Keratinocyte (primary cell): Measurements from ENCODE around the gene GXYLT1. TPM values are rescaled to one million over a fixed set of nuclear protein-coding genes. Genes with fewer than 3 reads are reported as not detected.

Source experiments
- DNase-seq: peaks from one replicate; pipeline ENCODE4 v3.0.0-alpha.2; 2011; ENCODE audit warnings: low read depth, missing footprints, low spot score
- FAIRE-seq: peaks from 2 replicates; lab custom pipeline; 2011; peaks lifted over from hg19 to GRCh38; lab: Jason Lieb, UNC
- H2AFZ ChIP-seq: 2 replicates; pipeline ENCODE4 v1.6.0; 2012; ENCODE audit warnings: low read length, control low read depth, inconsistent platforms; ENCODE audit not compliant: control insufficient read depth
- H3K27ac ChIP-seq: 2 replicates; pipeline ENCODE4 v1.5.1; 2011; ENCODE audit warnings: low read length; ENCODE audit not compliant: control insufficient read depth, insufficient read depth
- H3K27me3 ChIP-seq: 3 replicates; pipeline ENCODE4 v1.6.0; 2011; ENCODE audit warnings: low read length; ENCODE audit not compliant: control insufficient read depth, insufficient read depth; ENCODE audit errors: extremely low read depth
- H3K36me3 ChIP-seq, 2 experiments: 2 replicates in 1 of 2; 3 replicates in 1 of 2; pipeline ENCODE4 v1.5.1; 2011; ENCODE audit warnings: low read length in 2 of 2, mild to moderate bottlenecking in 1 of 2; ENCODE audit not compliant: control insufficient read depth in 2 of 2, insufficient read depth in 2 of 2; ENCODE audit errors: extremely low read depth in 1 of 2
- H3K4me1 ChIP-seq: 3 replicates; pipeline ENCODE4 v1.5.1; 2011; ENCODE audit warnings: low read length; ENCODE audit not compliant: control insufficient read depth, insufficient read depth; ENCODE audit errors: extremely low read depth
- H3K4me2 ChIP-seq: 3 replicates; pipeline ENCODE4 v1.6.0; 2011; ENCODE audit warnings: low read depth, low read length; ENCODE audit not compliant: control insufficient read depth, insufficient read depth; ENCODE audit errors: extremely low read depth
- H3K4me3 ChIP-seq, 3 experiments: fragments of 200-600 bp in 1 of 3; sonication (generic) in 1 of 3; 2 replicates in 2 of 3; 3 replicates in 1 of 3; pipeline ENCODE4 v1.5.1; 2011 to 2016; ENCODE audit warnings: low read length in 3 of 3, mild to moderate bottlenecking in 3 of 3, control low read depth in 2 of 3, inconsistent platforms in 1 of 3, low read depth in 1 of 3, mixed read lengths in 1 of 3, mixed run types in 1 of 3, moderate library complexity in 1 of 3; ENCODE audit not compliant: control insufficient read depth in 2 of 3, insufficient read depth in 2 of 3; ENCODE audit errors: extremely low read depth in 1 of 3
- H3K79me2 ChIP-seq: 2 replicates; pipeline ENCODE4 v1.6.0; 2012; ENCODE audit warnings: low read length; ENCODE audit not compliant: control insufficient read depth, insufficient read depth
- H3K9ac ChIP-seq: 3 replicates; pipeline ENCODE4 v1.6.0; 2011; ENCODE audit warnings: low read length; ENCODE audit not compliant: control insufficient read depth, insufficient read depth; ENCODE audit errors: extremely low read depth
- H3K9me1 ChIP-seq: 3 replicates; pipeline ENCODE4 v1.6.0; 2011; ENCODE audit warnings: low read length; ENCODE audit not compliant: control insufficient read depth, insufficient read depth; ENCODE audit errors: extremely low read depth
- H3K9me3 ChIP-seq: 2 replicates; pipeline ENCODE4 v1.5.1; 2012; ENCODE audit warnings: low read depth, low read length; ENCODE audit not compliant: control insufficient read depth
- H4K20me1 ChIP-seq: 3 replicates; pipeline ENCODE4 v1.6.0; 2011; ENCODE audit warnings: low read length; ENCODE audit not compliant: control insufficient read depth, insufficient read depth; ENCODE audit errors: extremely low read depth
- EZH2 ChIP-seq: IDR thresholded peaks from one replicate; pipeline ENCODE4 v1.6.1; 2012; ENCODE audit warnings: inconsistent platforms, mild to moderate bottlenecking, low read length, moderate library complexity
- dilution Hi-C: fragments of 300-500 bp; cut with MboI; formaldehyde crosslinking; loops from one replicate; pipeline ENCODE4 v1.7.0; 2020; ENCODE audit warnings: low sequenced_read_pairs; ENCODE audit not compliant: extremely low pct_ligation_motif_present
- polyA plus RNA-seq, 5 experiments: library from polyadenylated mRNA; depleted of rRNA in 3 of 5; stranded (reverse) in 3 of 5; stranded (forward) in 1 of 5; unstranded in 1 of 5; fragments of >200 nt; gene quantifications; 1 replicate in 1 of 5; 2 replicates in 3 of 5; 3 replicates in 1 of 5; pipeline versions ENCODE4 v1.2.1 to v1.2.3, GENCODE V29; 2011 to 2012; ENCODE audit warnings: missing spikeins in 2 of 5, low read depth in 1 of 5, low replicate concordance in 1 of 5
- TF ChIP-seq, protein P1 (sequence below), 3 experiments: IDR thresholded peaks in 1 of 3; conservative IDR thresholded peaks in 1 of 3; optimal IDR thresholded peaks in 1 of 3; 2 replicates in 2 of 3; 3 replicates in 1 of 3; pipeline versions ENCODE3 to v1.5.1; 2011; ENCODE audit warnings: low read length in 3 of 3, mild to moderate bottlenecking in 3 of 3, moderate library complexity in 2 of 3, control low read depth in 1 of 3, inconsistent platforms in 1 of 3; ENCODE audit not compliant: insufficient read depth in 2 of 3; ENCODE audit errors: extremely low read depth in 1 of 3

Gene GXYLT1
- polyA plus RNA-seq, 1 donor (not counting 4 experiments of a cell fraction or from before 2014, with no cell fraction given) = 8.1 TPM

DNA sequence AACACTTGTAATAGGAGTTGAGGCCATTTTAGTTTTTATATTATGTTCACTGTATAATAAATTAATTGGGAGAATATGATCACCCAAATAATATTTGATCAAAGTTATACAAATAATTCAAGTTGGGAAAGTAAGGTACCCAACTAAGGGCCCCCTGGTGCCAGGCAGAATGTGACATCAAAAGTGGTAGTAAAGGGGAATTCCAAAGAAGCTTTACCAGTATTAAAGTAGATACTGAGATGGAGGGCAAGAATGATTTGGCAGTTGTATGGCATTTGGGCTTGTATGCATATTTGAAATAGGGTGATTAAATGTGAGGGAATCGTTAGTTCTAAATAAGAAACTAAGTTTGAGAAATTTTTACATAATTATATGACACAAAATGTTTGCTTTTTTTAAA lies 17.7 kb downstream of the GXYLT1 start:
- dilution Hi-C loops = no loop called here
- Histone ChIP-seq H3K27me3 (no peaks in the 10 kb centered on the region), H3K4me1 (peaks cover 23% of the 10 kb centered on the region), H3K9me3 (no peaks in the 10 kb centered on the region), H3K4me2 (no peak overlapping the region), H4K20me1 (peaks cover 3% of the 10 kb centered on the region), H3K79me2 (peaks cover 61% of the 10 kb centered on the region), H3K27ac (no peak overlapping the region), H3K9me1 (no peaks in the 10 kb centered on the region), H3K9ac (no peak overlapping the region), H3K36me3 (no peaks in the 10 kb centered on the region), H3K4me3 (no peak overlapping the region), H2AFZ (no peak overlapping the region)
- DNase-seq (no peak), FAIRE-seq (no peak)
- TF ChIP-seq EZH2 = no peak
- TF ChIP-seq, protein P1, sequence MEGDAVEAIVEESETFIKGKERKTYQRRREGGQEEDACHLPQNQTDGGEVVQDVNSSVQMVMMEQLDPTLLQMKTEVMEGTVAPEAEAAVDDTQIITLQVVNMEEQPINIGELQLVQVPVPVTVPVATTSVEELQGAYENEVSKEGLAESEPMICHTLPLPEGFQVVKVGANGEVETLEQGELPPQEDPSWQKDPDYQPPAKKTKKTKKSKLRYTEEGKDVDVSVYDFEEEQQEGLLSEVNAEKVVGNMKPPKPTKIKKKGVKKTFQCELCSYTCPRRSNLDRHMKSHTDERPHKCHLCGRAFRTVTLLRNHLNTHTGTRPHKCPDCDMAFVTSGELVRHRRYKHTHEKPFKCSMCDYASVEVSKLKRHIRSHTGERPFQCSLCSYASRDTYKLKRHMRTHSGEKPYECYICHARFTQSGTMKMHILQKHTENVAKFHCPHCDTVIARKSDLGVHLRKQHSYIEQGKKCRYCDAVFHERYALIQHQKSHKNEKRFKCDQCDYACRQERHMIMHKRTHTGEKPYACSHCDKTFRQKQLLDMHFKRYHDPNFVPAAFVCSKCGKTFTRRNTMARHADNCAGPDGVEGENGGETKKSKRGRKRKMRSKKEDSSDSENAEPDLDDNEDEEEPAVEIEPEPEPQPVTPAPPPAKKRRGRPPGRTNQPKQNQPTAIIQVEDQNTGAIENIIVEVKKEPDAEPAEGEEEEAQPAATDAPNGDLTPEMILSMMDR (optimal IDR thresholded peaks at IDR 0.05 in 1 of 3, IDR thresholded peaks at IDR 0.05 in 1 of 3, conservative IDR thresholded peaks at IDR 0.05 in 1 of 3; ENCODE audit: extremely low read depth in 1 of 3, insufficient read depth in 2 of 3, low read length in 3 of 3) = no peak

DNA sequence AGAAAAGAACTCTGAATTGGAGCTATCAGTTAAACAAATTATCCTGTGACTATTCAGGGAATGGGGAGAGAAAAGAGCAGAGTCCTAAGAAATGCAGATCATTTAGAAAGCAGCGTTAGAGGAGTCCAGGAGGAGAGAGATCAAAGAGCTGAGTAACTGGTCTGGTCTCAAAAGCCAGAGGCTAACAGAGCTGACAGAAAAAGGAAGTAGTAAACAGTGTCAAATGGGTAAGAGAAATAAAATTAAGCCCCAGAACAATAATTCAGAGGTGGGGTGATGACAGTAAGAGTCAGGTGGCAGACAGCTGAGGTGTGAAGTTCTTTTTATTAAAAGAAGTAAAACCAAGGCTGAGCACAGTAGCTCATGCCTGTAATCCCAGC lies 19.3 kb downstream of the GXYLT1 start:
- TF ChIP-seq, protein P1 (optimal IDR thresholded peaks at IDR 0.05 in 1 of 3, IDR thresholded peaks at IDR 0.05 in 1 of 3, conservative IDR thresholded peaks at IDR 0.05 in 1 of 3; ENCODE audit: extremely low read depth in 1 of 3, insufficient read depth in 2 of 3, low read length in 3 of 3) = no peak
- no peak for TF ChIP-seq EZH2
- Histone ChIP-seq H3K4me1 (peaks cover 9% of the 10 kb centered on the region), H3K36me3 (no peaks in the 10 kb centered on the region), H3K9me1 (no peaks in the 10 kb centered on the region), H4K20me1 (no peaks in the 10 kb centered on the region), H3K9me3 (no peaks in the 10 kb centered on the region), H3K79me2 (peaks cover 60% of the 10 kb centered on the region), H2AFZ (no peak overlapping the region), H3K9ac (no peak overlapping the region), H3K4me3 (no peak overlapping the region), H3K4me2 (no peak overlapping the region), H3K27me3 (no peaks in the 10 kb centered on the region), H3K27ac (no peak overlapping the region)
- DNase-seq (no peak), FAIRE-seq (no peak)
- dilution Hi-C loops = no loop called here
